IMR-90 (cell line): ENCODE results near the gene HNRNPAB. TPM values are rescaled to one million over a fixed set of nuclear protein-coding genes. Genes with fewer than 3 reads are reported as not detected.

Experiments used
- ATAC-seq: fragments of 200-7000 bp; cut with Tn5 transposase; 2 replicates; pipeline ENCODE4 v1.9.1; 2020; ENCODE audit warnings: low read depth, mild to moderate bottlenecking, moderate library complexity
- BruUV-seq: library from RNA; stranded (reverse); fragments of 400-500 nt; replicated peaks from 2 replicates; lab custom pipeline; 2021; lab: Mats Ljungman, UMichigan
- CTCF ChIA-PET: fragments of 300-600 bp; formaldehyde crosslinking; extraction: SDS; loops from one replicate; lab custom pipeline; 2021; ENCODE audit warnings: antibody characterized with exemption; lab: Yijun Ruan, JAX
- POLR2A ChIA-PET: fragments of 300-600 bp; sonication (Branson Sonifier 250); formaldehyde crosslinking; loops from one replicate; lab custom pipeline; 2022; ENCODE audit warnings: antibody characterized with exemption; ENCODE audit not compliant: unreplicated experiment; lab: Charles Lee
- DNase-seq: peaks from one replicate; pipeline ENCODE4 v3.0.0; 2013
- H2AFZ ChIP-seq: replicated peaks from 2 replicates; pipeline ENCODE3; 2013; ENCODE audit warnings: low read length, mild to moderate bottlenecking; ENCODE audit not compliant: poor library complexity
- H2AK5ac ChIP-seq: 2 replicates; pipeline ENCODE4 v1.6.1; 2013; ENCODE audit warnings: low read depth, low read length, inconsistent platforms
- H2AK9ac ChIP-seq: replicated peaks from 2 replicates; pipeline ENCODE3; 2013; ENCODE audit warnings: mild to moderate bottlenecking, low read depth, low read length, moderate library complexity; ENCODE audit not compliant: poor library complexity
- H2BK120ac ChIP-seq: 2 replicates; pipeline ENCODE4 v1.6.1; 2013; ENCODE audit warnings: low read depth, low read length, inconsistent platforms
- H2BK15ac ChIP-seq: 3 replicates; pipeline ENCODE4 v1.6.1; 2013; ENCODE audit warnings: low read depth, low read length, inconsistent platforms
- H2BK20ac ChIP-seq: 2 replicates; pipeline ENCODE4 v1.6.1; 2013; ENCODE audit warnings: low read depth, mild to moderate bottlenecking, inconsistent platforms, low read length, moderate library complexity
- H2BK5ac ChIP-seq: 2 replicates; pipeline ENCODE4 v1.6.1; 2013; ENCODE audit warnings: mild to moderate bottlenecking, low read depth, low read length, inconsistent platforms; ENCODE audit not compliant: poor library complexity, severe bottlenecking
- H3K14ac ChIP-seq: replicated peaks from 2 replicates; pipeline ENCODE4 v1.6.1; 2013; ENCODE audit warnings: low read depth, low read length, inconsistent platforms
- H3K18ac ChIP-seq: 2 replicates; pipeline ENCODE4 v1.6.1; 2013; ENCODE audit warnings: low read depth, low read length, control low read depth
- H3K23ac ChIP-seq: 2 replicates; pipeline ENCODE4 v1.6.1; 2013; ENCODE audit warnings: low read depth, low read length, inconsistent platforms
- H3K27ac ChIP-seq: 2 replicates; pipeline ENCODE4 v1.5.1; 2013; ENCODE audit warnings: mild to moderate bottlenecking, control low read depth, low read length; ENCODE audit not compliant: insufficient read depth
- H3K27me3 ChIP-seq: 2 replicates; pipeline ENCODE4 v1.6.1; 2013; ENCODE audit warnings: low read length; ENCODE audit not compliant: control insufficient read depth, insufficient read depth
- H3K36me3 ChIP-seq: 2 replicates; pipeline ENCODE4 v1.6.1; 2013; ENCODE audit warnings: low read length, mixed read lengths; ENCODE audit not compliant: control insufficient read depth, insufficient read depth
- H3K4ac ChIP-seq: 2 replicates; pipeline ENCODE4 v1.6.1; 2013; ENCODE audit warnings: low read depth, low read length, inconsistent platforms
- H3K4me1 ChIP-seq: 2 replicates; pipeline ENCODE4 v1.6.1; 2013; ENCODE audit warnings: low read length, mixed read lengths; ENCODE audit not compliant: control insufficient read depth, insufficient read depth
- H3K4me2 ChIP-seq: 2 replicates; pipeline ENCODE4 v1.6.1; 2013; ENCODE audit warnings: low read depth, mild to moderate bottlenecking, control low read depth, low read length, moderate library complexity
- H3K4me3 ChIP-seq: 2 replicates; pipeline ENCODE4 v1.5.1; 2013; ENCODE audit warnings: low read depth, mild to moderate bottlenecking, control low read depth, low read length, moderate library complexity; ENCODE audit not compliant: insufficient read depth
- H3K56ac ChIP-seq: 2 replicates; pipeline ENCODE4 v1.6.1; 2013; ENCODE audit warnings: low read length, inconsistent platforms; ENCODE audit not compliant: insufficient read depth; ENCODE audit errors: extremely low read depth
- H3K79me1 ChIP-seq, 2 experiments: 2 replicates each; pipeline ENCODE4 v1.6.1; 2013; ENCODE audit warnings: low read length in 2 of 2, inconsistent platforms in 1 of 2, low read depth in 1 of 2
- H3K9ac ChIP-seq: 2 replicates; pipeline ENCODE4 v1.6.1; 2013; ENCODE audit warnings: low read depth, low read length, control low read depth
- H3K9me1 ChIP-seq: 2 replicates; pipeline ENCODE4 v1.6.1; 2013; ENCODE audit warnings: low read length, inconsistent platforms; ENCODE audit not compliant: insufficient read depth
- H3K9me3 ChIP-seq: 2 replicates; pipeline ENCODE4 v1.6.1; 2013; ENCODE audit warnings: low read length; ENCODE audit not compliant: control insufficient read depth, insufficient read depth
- H4K20me1 ChIP-seq: 2 replicates; pipeline ENCODE4 v1.6.1; 2013; ENCODE audit warnings: low read length, inconsistent platforms; ENCODE audit not compliant: insufficient read depth
- H4K5ac ChIP-seq: 2 replicates; pipeline ENCODE4 v1.6.1; 2013; ENCODE audit warnings: mild to moderate bottlenecking, low read depth, low read length, control low read depth
- H4K8ac ChIP-seq, 2 experiments: 2 replicates each; pipeline ENCODE4 v1.6.1; 2013; ENCODE audit warnings: low read depth in 2 of 2, low read length in 2 of 2, control low read depth in 1 of 2, inconsistent platforms in 1 of 2
- H4K91ac ChIP-seq: 2 replicates; pipeline ENCODE4 v1.6.1; 2013; ENCODE audit warnings: low read depth, low read length, inconsistent platforms; ENCODE audit not compliant: insufficient read depth
- CEBPB ChIP-seq: IDR thresholded peaks from 2 replicates; pipeline ENCODE4 v1.6.1; 2012; ENCODE audit warnings: low read depth, low read length, improper control_type of control experiment
- FOS ChIP-seq: fragments of 150-350 bp; IDR thresholded peaks from 2 replicates; pipeline ENCODE4 v1.6.1; 2016; ENCODE audit warnings: low read depth, low read length
- MAFK ChIP-seq: IDR thresholded peaks from 2 replicates; pipeline ENCODE4 v1.6.1; 2012; ENCODE audit warnings: low read depth, low read length, improper control_type of control experiment
- MAZ ChIP-seq: IDR thresholded peaks from 2 replicates; pipeline ENCODE4 v1.6.1; 2012; ENCODE audit warnings: low read depth, mild to moderate bottlenecking, low read length, improper control_type of control experiment, moderate library complexity, borderline replicate concordance
- NFE2L2 ChIP-seq: fragments of 150-350 bp; IDR thresholded peaks from 2 replicates; pipeline ENCODE4 v1.6.1; 2016; ENCODE audit warnings: low read depth, mild to moderate bottlenecking, low read length
- POLR2A ChIP-seq: IDR thresholded peaks from 2 replicates; pipeline ENCODE4 v1.6.1; 2012; ENCODE audit warnings: mild to moderate bottlenecking, low read depth, low read length
- RAD21 ChIP-seq: IDR thresholded peaks from 2 replicates; pipeline ENCODE4 v1.6.1; 2012; ENCODE audit warnings: low read length, improper control_type of control experiment
- WGBS, 2 experiments: methylation state at CpG; one replicate each; pipeline versions ENCODE4 v1.1.5 to v1.1.7; 2013; ENCODE audit warnings: missing lambda C conversion rate in 2 of 2; ENCODE audit not compliant: insufficient read length in 1 of 2; ENCODE audit errors: extremely low coverage in 2 of 2; 5-methylcytosine and 5-hydroxymethylcytosine counted together
- dilution Hi-C: fragments of 300-500 bp; cut with HindIII; formaldehyde crosslinking; loops from one replicate; pipeline ENCODE4 v1.14.3; 2018; ENCODE audit warnings: low sequenced_read_pairs; ENCODE audit not compliant: unreplicated experiment
- in situ Hi-C: fragments of 300-500 bp; cut with MboI; formaldehyde crosslinking; loops from 3 replicates; pipeline ENCODE4 v1.14.3; 2019; ENCODE audit warnings: low sequenced_read_pairs, inconsistent platforms, mixed read lengths
- intact Hi-C: fragments of 100-400 bp; cut with micrococcal nuclease; formaldehyde crosslinking; loops from 2 replicates; pipeline ENCODE4 v1.10.0; 2022
- polyA plus RNA-seq, 3 experiments: library from polyadenylated mRNA; depleted of rRNA; stranded (reverse); fragments of >200 nt; gene quantifications; 2 replicates each; pipeline ENCODE4 v1.2.3, GENCODE V29; 2012; ENCODE audit warnings: low replicate concordance in 1 of 3
- total RNA-seq: library from RNA; depleted of rRNA; stranded (reverse); fragments of >200 nt; gene quantifications from 2 replicates; pipeline ENCODE4 v1.2.3, GENCODE V29; 2012
- TF ChIP-seq, protein P1 (sequence below): fragments of 150-350 bp; IDR thresholded peaks from 2 replicates; pipeline ENCODE4 v1.6.1; 2016; ENCODE audit warnings: low read depth, mild to moderate bottlenecking, low read length, moderate library complexity, borderline replicate concordance
- TF ChIP-seq, protein P2 (sequence below): fragments of 150-350 bp; IDR thresholded peaks from 2 replicates; pipeline ENCODE4 v1.6.1; 2017; ENCODE audit warnings: mild to moderate bottlenecking, antibody characterized with exemption, low read length, low read depth

Gene HNRNPAB
- total and polyA plus RNA-seq, 2 of the 4 experiments (the other 2 are of a cell fraction) = 32.1 to 128 TPM

DNA sequence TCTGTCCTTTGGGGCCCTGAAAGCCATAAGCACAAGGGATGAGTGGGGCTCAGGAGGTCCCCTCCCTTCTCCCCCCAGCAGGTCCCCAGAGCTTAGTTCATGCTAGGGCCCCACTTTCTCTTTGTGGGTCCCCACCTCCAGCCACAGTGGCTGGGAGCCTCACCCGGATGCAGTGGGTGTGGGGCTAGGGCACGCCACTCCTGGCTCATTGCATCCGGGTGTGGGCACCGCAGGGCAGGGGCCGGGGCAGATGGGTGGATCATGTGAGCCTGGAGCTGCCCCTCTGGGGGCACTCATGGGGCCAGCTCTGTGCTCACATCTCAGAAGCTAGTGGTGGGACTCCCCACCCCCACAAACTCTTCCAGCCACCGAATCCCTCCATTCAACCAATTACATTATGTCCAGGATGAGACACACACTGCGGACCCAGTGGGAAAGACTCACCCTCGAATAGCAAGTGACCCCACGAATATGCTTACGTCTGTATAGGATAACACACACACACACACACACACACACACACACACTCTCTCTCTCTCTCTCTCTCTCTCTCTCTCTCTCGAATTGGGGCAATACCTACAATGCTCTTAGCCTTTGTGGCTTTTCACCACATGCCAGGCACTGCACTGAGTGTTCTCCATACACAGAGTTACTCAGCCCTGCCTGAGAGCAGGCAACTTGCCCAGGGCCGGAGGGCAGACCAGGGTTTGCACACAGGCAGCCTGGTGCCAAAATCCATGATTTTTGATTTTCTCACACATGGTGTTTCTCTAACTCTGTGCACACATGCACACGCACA is 45.1 kb downstream of the HNRNPAB start:
- H2BK120ac ChIP-seq = no peak overlapping the region
- ChIA-PET POLR2A (no interaction called here), CTCF (no interaction called here)
- intact Hi-C loops = no loop called here
- H3K18ac ChIP-seq = no peak overlapping the region
- H3K27ac ChIP-seq = no peak overlapping the region
- BruUV-seq = no TSS peak
- DNase-seq (peak; percentile 48), ATAC-seq (peak; percentile 64)
- no peaks in the 10 kb centered on the region for H3K79me1 ChIP-seq
- in situ Hi-C loops = no loop called here
- H3K4me2 ChIP-seq = no peak overlapping the region
- H3K9me3 ChIP-seq = no peaks in the 10 kb centered on the region
- no peak overlapping the region for H2BK15ac ChIP-seq
- H3K27me3 ChIP-seq = peaks cover 3% of the 10 kb centered on the region; the same call in 1 of the 2 replicates
- no peak overlapping the region for H3K4ac ChIP-seq
- 40% methylated on average over 1 of the region's 13 CpGs; no CpG with 5 or more reads in 1 of the 2 experiments for WGBS, 2 experiments
- H2AFZ ChIP-seq = no peak overlapping the region
- no peaks in the 10 kb centered on the region for H3K9me1 ChIP-seq
- H3K14ac ChIP-seq = no peak overlapping the region
- no peak overlapping the region for H4K8ac ChIP-seq
- no peak overlapping the region for H4K91ac ChIP-seq
- H3K36me3 ChIP-seq = no peaks in the 10 kb centered on the region
- H4K20me1 ChIP-seq = no peaks in the 10 kb centered on the region
- no peak overlapping the region for H2BK5ac ChIP-seq
- dilution Hi-C loops = no loop called here
- no peak overlapping the region for H3K56ac ChIP-seq
- H3K9ac ChIP-seq = no peak overlapping the region
- no peak for TF ChIP-seq RAD21
- no peak for TF ChIP-seq POLR2A
- no peak for TF ChIP-seq FOS
- no peak for TF ChIP-seq MAZ
- TF ChIP-seq, protein P1, sequence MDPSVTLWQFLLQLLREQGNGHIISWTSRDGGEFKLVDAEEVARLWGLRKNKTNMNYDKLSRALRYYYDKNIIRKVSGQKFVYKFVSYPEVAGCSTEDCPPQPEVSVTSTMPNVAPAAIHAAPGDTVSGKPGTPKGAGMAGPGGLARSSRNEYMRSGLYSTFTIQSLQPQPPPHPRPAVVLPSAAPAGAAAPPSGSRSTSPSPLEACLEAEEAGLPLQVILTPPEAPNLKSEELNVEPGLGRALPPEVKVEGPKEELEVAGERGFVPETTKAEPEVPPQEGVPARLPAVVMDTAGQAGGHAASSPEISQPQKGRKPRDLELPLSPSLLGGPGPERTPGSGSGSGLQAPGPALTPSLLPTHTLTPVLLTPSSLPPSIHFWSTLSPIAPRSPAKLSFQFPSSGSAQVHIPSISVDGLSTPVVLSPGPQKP = no peak
- no peak for TF ChIP-seq CEBPB
- no peak for TF ChIP-seq NFE2L2
- TF ChIP-seq MAFK = no peak
- TF ChIP-seq, protein P2, sequence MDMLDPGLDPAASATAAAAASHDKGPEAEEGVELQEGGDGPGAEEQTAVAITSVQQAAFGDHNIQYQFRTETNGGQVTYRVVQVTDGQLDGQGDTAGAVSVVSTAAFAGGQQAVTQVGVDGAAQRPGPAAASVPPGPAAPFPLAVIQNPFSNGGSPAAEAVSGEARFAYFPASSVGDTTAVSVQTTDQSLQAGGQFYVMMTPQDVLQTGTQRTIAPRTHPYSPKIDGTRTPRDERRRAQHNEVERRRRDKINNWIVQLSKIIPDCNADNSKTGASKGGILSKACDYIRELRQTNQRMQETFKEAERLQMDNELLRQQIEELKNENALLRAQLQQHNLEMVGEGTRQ = no peak
- H3K23ac ChIP-seq = no peak overlapping the region
- H3K4me3 ChIP-seq = no peak overlapping the region
- no peak overlapping the region for H4K5ac ChIP-seq
- no peak overlapping the region for H2BK20ac ChIP-seq
- H2AK9ac ChIP-seq = no peak overlapping the region
- peaks cover under 1% of the 10 kb centered on the region; the same call in 1 of the 2 replicates for H3K4me1 ChIP-seq
- no peak overlapping the region for H2AK5ac ChIP-seq
